ENCODE results near the gene EIF2D.

DNA sequence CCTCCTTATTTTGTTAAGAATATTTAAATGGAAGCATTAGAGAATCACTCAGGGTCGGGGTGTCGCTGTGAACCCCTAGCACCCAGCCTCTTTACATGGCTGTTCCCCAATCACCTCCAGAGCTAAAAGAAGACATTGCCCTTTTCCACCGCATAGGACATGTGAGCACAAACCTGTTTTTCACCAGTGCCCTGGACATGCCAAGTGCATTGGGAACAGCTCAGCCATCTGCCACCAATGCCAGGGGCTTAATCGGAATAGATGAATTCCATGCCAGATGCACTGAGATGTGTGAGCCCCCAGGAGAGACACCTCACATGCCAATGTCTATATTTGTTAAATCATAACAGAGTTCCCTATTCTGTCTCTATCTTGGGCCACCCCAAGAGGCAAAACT is 33.3 kb downstream of the EIF2D start:
- TF ChIP-seq POLR2AphosphoS5 (IDR thresholded peaks at IDR 0.05; ENCODE audit: low read depth, low read length) = no peak
- TF ChIP-seq REST (IDR thresholded peaks at IDR 0.05; ENCODE audit: insufficient read depth in 1 of 2, low read depth in 2 of 2, low read length in 2 of 2) = no peak
- no peak for TF ChIP-seq TAF1 (IDR thresholded peaks at IDR 0.05; ENCODE audit: borderline replicate concordance, insufficient read depth, low read length)

Data from PFSK-1 (cell line).